Activated naive CD8-positive, alpha-beta T cell treated with anti-CD3 and anti-CD28 coated beads, Interleukin-2, amount 50 U/mL, for 24 hours (primary cell): Measurements from ENCODE around the gene MAP2.
"Not testable (repeated sequence)": the region's sequence is repeated elsewhere in the genome, so short reads cannot be mapped to it uniquely, and the experiment has no call there.

Source experiments
- ATAC-seq: fragments of 150-1000 bp; cut with Tn5 transposase; one replicate; pipeline ENCODE4 v1.10.0; 2021
- DNase-seq: peaks from one replicate; pipeline ENCODE4 v3.0.0; 2021
- H3K27ac Mint-ChIP-seq: one replicate; pipeline ENCODE4 v1.8.0; 2021; ENCODE audit warnings: mild to moderate bottlenecking, mixed read lengths
- H3K27me3 Mint-ChIP-seq: one replicate; pipeline ENCODE4 v1.8.0; 2021; ENCODE audit warnings: mixed read lengths
- H3K36me3 Mint-ChIP-seq: one replicate; pipeline ENCODE4 v1.8.0; 2021; ENCODE audit warnings: low read depth, mixed read lengths
- H3K4me1 Mint-ChIP-seq: one replicate; pipeline ENCODE4 v1.8.0; 2021; ENCODE audit warnings: mixed read lengths
- H3K4me3 Mint-ChIP-seq: one replicate; pipeline ENCODE4 v1.8.0; 2021; ENCODE audit warnings: mild to moderate bottlenecking, moderate library complexity, mixed read lengths
- H3K9me3 Mint-ChIP-seq: one replicate; pipeline ENCODE4 v1.8.0; 2021; ENCODE audit warnings: mixed read lengths

The MAP2 gene

DNA sequence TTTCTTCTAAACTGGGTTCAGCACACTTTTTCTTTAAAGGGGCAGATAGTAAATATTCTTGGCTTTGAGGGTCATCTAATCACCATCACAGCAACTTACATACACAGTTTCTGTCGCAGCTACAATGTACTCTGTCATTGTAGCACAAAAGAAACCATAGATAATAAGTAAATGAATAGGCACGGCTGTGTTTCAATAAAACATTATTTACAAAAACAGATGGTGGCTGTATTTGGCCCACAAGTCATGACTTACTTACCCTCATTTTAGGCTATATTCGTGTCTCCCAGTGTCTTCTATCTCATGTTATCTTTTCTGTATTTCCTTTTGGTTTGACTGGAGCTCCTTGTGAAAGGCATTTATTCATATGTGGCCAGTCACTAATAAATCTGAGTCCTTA, 168.3 kb downstream of the MAP2 start:
- Mint-ChIP-seq H3K36me3 (no peaks in the 10 kb centered on the region), H3K27me3 (no peaks in the 10 kb centered on the region), H3K9me3 (no peaks in the 10 kb centered on the region), H3K4me1 (no peaks in the 10 kb centered on the region), H3K4me3 (no peak overlapping the region), H3K27ac (no peak overlapping the region)
- ATAC-seq: no peak
- DNase-seq: no peak

DNA sequence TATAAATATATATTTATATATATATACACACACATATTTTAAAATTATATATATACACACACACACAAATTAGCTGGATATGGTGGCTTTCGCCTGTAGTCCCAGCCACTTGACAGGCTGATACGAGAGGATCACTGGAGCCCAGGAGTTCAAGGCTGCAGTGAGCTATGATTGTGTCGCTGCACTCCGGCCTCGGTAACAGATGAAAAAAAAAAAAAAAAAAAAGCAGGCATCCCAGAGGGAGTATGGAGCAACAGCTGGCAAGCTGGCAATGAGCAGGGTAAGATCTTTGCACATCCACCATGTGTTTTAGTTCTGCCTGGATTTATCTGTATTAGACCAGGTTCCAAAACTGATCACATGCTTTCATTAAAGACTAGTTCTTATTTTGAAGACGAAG, 170.1 kb downstream of the MAP2 start:
- no peak overlapping the region for H3K4me3 Mint-ChIP-seq
- ATAC-seq: no peak
- H3K27ac Mint-ChIP-seq: no peak overlapping the region

DNA sequence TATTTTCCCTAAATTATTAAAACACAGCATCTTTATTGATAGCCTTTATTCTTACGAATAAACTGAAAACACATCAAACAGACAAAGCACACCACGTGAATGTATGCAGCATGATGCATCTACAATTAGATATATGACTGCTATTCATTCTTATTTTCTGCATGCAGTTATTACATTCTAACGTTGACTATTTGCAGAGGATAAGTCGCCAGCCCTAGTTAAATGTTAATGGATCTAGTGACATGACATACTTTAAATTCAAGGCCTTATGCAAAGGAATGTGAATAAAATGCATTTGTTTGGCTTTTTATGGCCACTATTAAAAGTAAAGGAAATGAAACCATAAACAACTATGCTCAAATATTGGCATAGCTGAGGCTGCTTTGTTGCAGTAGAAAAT, 172.4 kb downstream of the MAP2 start:
- no peak for DNase-seq
- Mint-ChIP-seq H3K27me3 (no peaks in the 10 kb centered on the region), H3K9me3 (no peaks in the 10 kb centered on the region), H3K4me1 (no peaks in the 10 kb centered on the region), H3K4me3 (no peak overlapping the region), H3K36me3 (no peaks in the 10 kb centered on the region), H3K27ac (no peak overlapping the region)
- ATAC-seq: no peak

More for the DNA sequence above, 170.1 kb downstream of the MAP2 start:
- Mint-ChIP-seq H3K27me3 (no peaks in the 10 kb centered on the region), H3K4me1 (no peaks in the 10 kb centered on the region), H3K36me3 (no peaks in the 10 kb centered on the region), H3K9me3 (no peaks in the 10 kb centered on the region)
- no peak for DNase-seq

DNA sequence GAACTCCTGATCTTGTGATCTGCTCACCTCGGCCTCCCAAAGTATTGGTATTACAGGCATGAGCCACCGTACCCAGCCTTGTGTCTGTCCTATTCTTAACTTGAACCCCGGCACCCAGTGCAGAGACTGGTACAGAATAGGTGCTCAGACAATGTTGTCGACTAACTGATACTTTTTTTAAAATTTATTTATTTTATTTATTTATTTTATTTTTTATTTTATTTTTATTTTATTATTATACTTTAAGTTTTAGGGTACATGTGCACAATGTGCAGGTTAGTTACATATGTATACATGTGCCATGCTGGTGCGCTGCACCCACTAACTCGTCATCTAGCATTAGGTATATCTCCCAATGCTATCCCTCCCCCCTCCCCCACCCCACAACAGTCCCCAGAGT, 174.4 kb downstream of the MAP2 start:
- not testable (repeated sequence) for H3K27ac Mint-ChIP-seq, H3K27me3 Mint-ChIP-seq, ATAC-seq, H3K36me3 Mint-ChIP-seq, H3K4me1 Mint-ChIP-seq, H3K9me3 Mint-ChIP-seq, DNase-seq, H3K4me3 Mint-ChIP-seq

DNA sequence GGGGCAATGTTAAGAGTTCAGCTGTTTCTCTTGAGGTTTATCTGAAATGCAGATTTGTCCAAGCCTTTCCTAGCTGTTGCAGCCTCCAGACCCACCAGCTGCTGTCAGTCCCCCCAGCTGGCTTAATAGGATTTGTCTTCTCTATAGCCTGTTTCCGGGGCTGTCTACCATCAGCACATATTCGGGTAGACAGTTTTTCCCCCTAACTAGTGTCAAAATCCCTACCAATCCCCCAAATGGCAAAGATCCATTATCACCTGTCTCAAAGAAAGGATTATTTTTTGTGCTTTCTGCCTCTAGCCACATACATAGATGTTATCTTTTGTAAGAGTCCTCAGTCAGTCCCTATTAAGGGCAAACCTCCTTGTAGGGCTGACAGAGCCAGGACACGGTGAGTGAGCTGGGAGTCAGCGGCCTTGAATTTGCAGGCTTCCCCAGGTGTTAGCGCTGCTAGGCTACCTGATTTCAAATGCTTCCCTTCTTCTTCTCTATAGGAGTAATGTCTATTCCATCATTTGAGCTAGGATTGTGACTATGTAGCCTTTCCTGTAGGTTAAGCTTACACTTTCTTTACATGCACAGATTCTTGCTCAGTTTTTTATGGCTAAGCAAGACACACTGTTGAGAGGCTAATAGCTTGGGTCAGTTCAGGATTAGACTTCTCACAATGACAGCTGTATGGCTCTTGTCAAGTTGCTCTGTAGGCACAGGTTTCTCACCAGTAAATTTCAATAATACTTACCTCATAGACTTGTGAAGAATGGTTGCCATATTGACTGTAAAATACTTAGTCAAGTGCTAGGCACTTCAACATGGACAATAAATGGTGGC, 176.7 kb downstream of the MAP2 start:
- H3K27me3 Mint-ChIP-seq: no peaks in the 10 kb centered on the region
- DNase-seq (no peak), ATAC-seq (no peak)
- H3K27ac Mint-ChIP-seq: no peak overlapping the region
- no peak overlapping the region for H3K4me3 Mint-ChIP-seq
- no peaks in the 10 kb centered on the region for H3K36me3 Mint-ChIP-seq
- H3K9me3 Mint-ChIP-seq: no peaks in the 10 kb centered on the region
- H3K4me1 Mint-ChIP-seq: no peaks in the 10 kb centered on the region

- Mint-ChIP-seq H3K4me1 (no peaks in the 10 kb centered on the region), H3K36me3 (no peaks in the 10 kb centered on the region), H3K4me3 (no peak overlapping the region), H3K27me3 (no peaks in the 10 kb centered on the region), H3K27ac (no peak overlapping the region), H3K9me3 (no peaks in the 10 kb centered on the region)
- ATAC-seq (no peak), DNase-seq (no peak)
These were observed 177.7 kb downstream of the MAP2 start for GRCh38 chr2:209601497-209601896.

DNA sequence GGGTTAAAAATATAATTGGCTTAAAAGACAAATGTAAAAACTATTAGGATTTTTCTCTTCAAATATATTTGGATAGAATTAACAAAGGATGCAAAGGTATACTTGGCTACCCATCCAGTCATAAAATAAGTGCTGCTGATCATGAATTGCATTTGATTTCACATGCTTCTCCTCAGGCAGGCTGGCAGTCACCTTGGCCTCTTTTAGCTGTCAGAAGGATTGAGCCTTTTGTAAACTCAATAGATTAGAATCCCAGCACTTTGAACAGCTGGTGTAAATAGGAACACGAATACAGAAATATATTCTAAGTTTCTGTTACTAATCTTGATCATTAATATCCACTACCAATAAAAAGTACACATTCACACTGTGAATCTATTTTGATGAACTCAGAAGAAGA, 178.4 kb downstream of the MAP2 start:
- Mint-ChIP-seq H3K27ac (no peak overlapping the region), H3K4me1 (no peaks in the 10 kb centered on the region), H3K27me3 (no peaks in the 10 kb centered on the region), H3K36me3 (no peaks in the 10 kb centered on the region), H3K9me3 (no peaks in the 10 kb centered on the region), H3K4me3 (no peak overlapping the region)
- ATAC-seq (no peak), DNase-seq (no peak)

GRCh38 chr2:209609531-209609930, 185.7 kb downstream of the MAP2 start:
- Mint-ChIP-seq H3K27me3 (peaks cover 2% of the 10 kb centered on the region), H3K9me3 (no peaks in the 10 kb centered on the region), H3K4me1 (no peaks in the 10 kb centered on the region), H3K27ac (no peak overlapping the region), H3K36me3 (no peaks in the 10 kb centered on the region), H3K4me3 (no peak overlapping the region)
- no peak for ATAC-seq
- DNase-seq: no peak

- no peak for DNase-seq
These were observed 186.8 kb downstream of the MAP2 start for GRCh38 chr2:209610631-209611030.

DNA sequence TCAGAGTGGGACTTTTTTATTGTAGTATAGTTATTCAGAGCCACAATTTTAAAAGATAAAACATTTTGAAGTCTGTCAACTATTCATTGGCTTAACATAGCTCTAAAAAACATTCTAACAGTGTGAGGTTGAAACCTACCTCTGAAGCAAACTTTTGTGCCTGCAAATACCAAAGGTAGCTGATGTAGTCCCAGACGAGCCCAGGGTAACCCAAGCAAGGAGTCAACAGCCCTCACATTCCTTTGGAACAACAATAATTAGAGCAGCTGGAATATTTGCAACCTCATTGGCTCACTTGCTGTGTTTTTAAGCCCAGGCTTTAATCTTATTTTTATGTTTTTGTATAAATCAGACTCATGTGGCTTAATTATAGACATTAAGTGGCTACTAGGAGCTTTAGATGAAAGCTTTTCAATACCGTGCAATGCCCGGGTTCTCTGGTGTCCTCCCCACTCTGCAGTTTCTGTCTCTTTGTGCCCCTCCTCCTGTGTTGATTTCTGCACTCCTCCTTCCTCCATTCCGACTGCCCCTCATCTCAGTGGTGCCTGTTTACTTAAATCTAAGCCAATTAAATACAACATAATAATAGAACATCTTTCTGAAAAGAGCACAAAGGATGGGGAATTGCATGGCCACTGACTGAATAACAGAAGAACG, 189.9 kb downstream of the MAP2 start:
- Mint-ChIP-seq H3K4me3 (no peak overlapping the region), H3K27me3 (peaks cover 2% of the 10 kb centered on the region), H3K9me3 (no peaks in the 10 kb centered on the region), H3K27ac (no peak overlapping the region), H3K36me3 (no peaks in the 10 kb centered on the region), H3K4me1 (no peaks in the 10 kb centered on the region)
- DNase-seq (no peak), ATAC-seq (no peak)

More at GRCh38 chr2:209610631-209611030, 186.8 kb downstream of the MAP2 start:
- no peaks in the 10 kb centered on the region for H3K4me1 Mint-ChIP-seq
- H3K4me3 Mint-ChIP-seq: no peak overlapping the region
- H3K36me3 Mint-ChIP-seq: no peaks in the 10 kb centered on the region
- no peak for ATAC-seq
- H3K27me3 Mint-ChIP-seq: peaks cover 2% of the 10 kb centered on the region
- no peak overlapping the region for H3K27ac Mint-ChIP-seq
- H3K9me3 Mint-ChIP-seq: no peaks in the 10 kb centered on the region

DNA sequence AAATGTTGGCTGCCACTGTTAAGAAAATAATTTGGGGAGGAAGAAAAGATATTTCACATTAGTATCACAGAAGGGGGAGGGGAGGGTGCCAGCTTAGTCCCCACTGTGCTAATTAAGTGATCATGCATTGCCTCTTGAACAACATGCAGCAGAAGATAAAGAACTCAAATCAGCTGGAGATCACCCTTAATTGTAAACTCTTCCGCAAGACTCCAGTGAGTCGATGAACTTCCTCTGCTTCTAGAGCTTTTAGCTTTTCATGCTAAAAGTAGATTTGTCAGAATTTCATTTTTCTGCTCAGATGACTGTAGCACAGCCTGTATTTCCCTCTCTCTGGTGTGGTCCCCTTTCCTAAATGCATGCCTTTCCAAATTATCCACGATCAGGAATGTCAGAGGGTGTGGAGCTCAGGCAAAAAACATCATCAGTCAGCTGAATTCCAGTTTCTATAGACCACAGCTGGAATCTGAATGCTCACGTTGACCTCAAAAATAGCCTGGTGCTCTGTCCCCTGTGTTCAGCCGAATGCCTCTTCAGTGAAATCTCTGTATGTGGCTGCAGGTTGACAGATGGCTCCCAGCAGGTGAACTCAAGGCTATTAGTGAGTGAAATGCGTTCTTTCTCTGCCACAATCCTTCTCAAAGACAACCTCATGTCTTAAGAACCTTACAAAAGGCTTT, 191.0 kb downstream of the MAP2 start:
- Mint-ChIP-seq H3K4me3 (no peak overlapping the region), H3K27ac (no peak overlapping the region), H3K9me3 (no peaks in the 10 kb centered on the region), H3K36me3 (no peaks in the 10 kb centered on the region), H3K4me1 (no peaks in the 10 kb centered on the region), H3K27me3 (no peaks in the 10 kb centered on the region)
- ATAC-seq (no peak), DNase-seq (no peak)

DNA sequence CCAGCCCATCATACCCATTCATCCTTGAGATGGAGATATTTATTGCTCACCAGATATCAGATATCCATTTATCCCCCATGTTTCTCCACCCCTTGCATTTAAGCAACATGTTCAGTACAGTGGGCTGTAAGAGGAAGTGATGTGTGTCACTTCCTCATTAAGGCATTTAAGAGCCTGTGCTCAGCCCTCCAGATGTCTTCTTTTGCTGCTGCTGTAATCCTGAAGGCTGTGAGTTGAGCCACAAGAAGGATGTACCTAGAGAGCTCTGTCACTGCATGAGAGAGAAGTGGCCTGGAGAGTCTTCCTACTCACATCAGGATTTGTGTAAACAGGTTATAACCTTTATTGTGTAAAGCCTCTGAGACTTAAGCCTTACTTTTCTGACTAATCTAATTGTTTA, 195.9 kb downstream of the MAP2 start:
- ATAC-seq: no peak
- Mint-ChIP-seq H3K4me3 (no peak overlapping the region), H3K27me3 (no peaks in the 10 kb centered on the region), H3K27ac (no peak overlapping the region), H3K36me3 (no peaks in the 10 kb centered on the region), H3K4me1 (no peaks in the 10 kb centered on the region), H3K9me3 (no peaks in the 10 kb centered on the region)
- no peak for DNase-seq

DNA sequence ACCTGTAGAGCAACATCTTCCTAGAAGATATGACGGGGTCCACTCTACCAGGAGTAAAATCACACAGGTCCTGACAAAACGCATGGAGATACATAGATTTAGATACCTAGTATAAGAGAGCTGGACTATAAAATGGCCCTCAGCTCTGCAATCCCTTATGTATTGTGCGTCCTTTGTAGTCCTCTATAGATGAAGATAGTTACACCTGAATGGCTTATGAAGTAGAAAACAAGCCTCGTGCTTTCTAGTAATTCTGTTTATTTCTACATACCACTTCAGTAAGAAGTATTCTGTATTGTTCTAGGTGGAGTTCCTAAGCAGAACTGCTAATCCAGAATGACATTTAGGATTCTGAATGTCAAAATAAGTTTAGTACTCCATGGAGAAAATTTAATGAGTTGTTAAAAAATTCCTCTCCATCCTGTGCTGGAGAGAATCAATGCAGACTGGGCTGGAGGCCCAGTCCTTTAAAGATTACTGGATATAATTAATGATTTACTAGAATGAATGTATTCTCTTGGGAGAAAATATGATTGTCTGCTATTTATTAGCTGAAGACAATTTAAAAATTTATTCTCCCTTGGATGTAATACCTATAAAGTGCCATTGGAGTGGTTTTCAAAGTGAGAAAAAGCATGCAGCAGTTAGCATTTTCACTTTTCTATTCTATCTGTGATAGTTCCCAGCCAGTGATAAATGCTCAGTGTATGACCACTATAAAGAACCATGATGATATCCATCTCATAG, 200.5 kb downstream of the MAP2 start:
- H3K9me3 Mint-ChIP-seq: no peaks in the 10 kb centered on the region
- no peaks in the 10 kb centered on the region for H3K36me3 Mint-ChIP-seq
- no peak overlapping the region for H3K27ac Mint-ChIP-seq
- ATAC-seq (no peak), DNase-seq (no peak)
- H3K4me1 Mint-ChIP-seq: no peaks in the 10 kb centered on the region
- no peaks in the 10 kb centered on the region for H3K27me3 Mint-ChIP-seq
- no peak overlapping the region for H3K4me3 Mint-ChIP-seq

- no peaks in the 10 kb centered on the region for H3K36me3 Mint-ChIP-seq
- H3K27ac Mint-ChIP-seq: no peak overlapping the region
- no peak for DNase-seq
- no peaks in the 10 kb centered on the region for H3K27me3 Mint-ChIP-seq
- H3K4me3 Mint-ChIP-seq: no peak overlapping the region
- no peaks in the 10 kb centered on the region for H3K4me1 Mint-ChIP-seq
- no peak for ATAC-seq
- H3K9me3 Mint-ChIP-seq: no peaks in the 10 kb centered on the region
These were observed 205.8 kb downstream of the MAP2 start for GRCh38 chr2:209629597-209629996.
